Keratinocyte (primary cell): ENCODE measurements around the gene HMCN1. TPM values are rescaled to one million over a fixed set of nuclear protein-coding genes. Genes with fewer than 3 reads are reported as not detected.

ENCODE experiments used
- DNase-seq: peaks from one replicate; pipeline ENCODE4 v3.0.0-alpha.2; 2011; ENCODE audit warnings: low read depth, missing footprints, low spot score
- FAIRE-seq: peaks from 2 replicates; lab custom pipeline; 2011; peaks lifted over from hg19 to GRCh38; lab: Jason Lieb, UNC
- H2AFZ ChIP-seq: 2 replicates; pipeline ENCODE4 v1.6.0; 2012; ENCODE audit warnings: low read length, control low read depth, inconsistent platforms; ENCODE audit not compliant: control insufficient read depth
- H3K27ac ChIP-seq: 2 replicates; pipeline ENCODE4 v1.5.1; 2011; ENCODE audit warnings: low read length; ENCODE audit not compliant: control insufficient read depth, insufficient read depth
- H3K27me3 ChIP-seq: 3 replicates; pipeline ENCODE4 v1.6.0; 2011; ENCODE audit warnings: low read length; ENCODE audit not compliant: control insufficient read depth, insufficient read depth; ENCODE audit errors: extremely low read depth
- H3K36me3 ChIP-seq, 2 experiments: 2 replicates in 1 of 2; 3 replicates in 1 of 2; pipeline ENCODE4 v1.5.1; 2011; ENCODE audit warnings: low read length in 2 of 2, mild to moderate bottlenecking in 1 of 2; ENCODE audit not compliant: control insufficient read depth in 2 of 2, insufficient read depth in 2 of 2; ENCODE audit errors: extremely low read depth in 1 of 2
- H3K4me1 ChIP-seq: 3 replicates; pipeline ENCODE4 v1.5.1; 2011; ENCODE audit warnings: low read length; ENCODE audit not compliant: control insufficient read depth, insufficient read depth; ENCODE audit errors: extremely low read depth
- H3K4me2 ChIP-seq: 3 replicates; pipeline ENCODE4 v1.6.0; 2011; ENCODE audit warnings: low read depth, low read length; ENCODE audit not compliant: control insufficient read depth, insufficient read depth; ENCODE audit errors: extremely low read depth
- H3K4me3 ChIP-seq, 3 experiments: fragments of 200-600 bp in 1 of 3; sonication (generic) in 1 of 3; 2 replicates in 2 of 3; 3 replicates in 1 of 3; pipeline ENCODE4 v1.5.1; 2011 to 2016; ENCODE audit warnings: low read length in 3 of 3, mild to moderate bottlenecking in 3 of 3, control low read depth in 2 of 3, inconsistent platforms in 1 of 3, low read depth in 1 of 3, mixed read lengths in 1 of 3, mixed run types in 1 of 3, moderate library complexity in 1 of 3; ENCODE audit not compliant: control insufficient read depth in 2 of 3, insufficient read depth in 2 of 3; ENCODE audit errors: extremely low read depth in 1 of 3
- H3K79me2 ChIP-seq: 2 replicates; pipeline ENCODE4 v1.6.0; 2012; ENCODE audit warnings: low read length; ENCODE audit not compliant: control insufficient read depth, insufficient read depth
- H3K9ac ChIP-seq: 3 replicates; pipeline ENCODE4 v1.6.0; 2011; ENCODE audit warnings: low read length; ENCODE audit not compliant: control insufficient read depth, insufficient read depth; ENCODE audit errors: extremely low read depth
- H3K9me1 ChIP-seq: 3 replicates; pipeline ENCODE4 v1.6.0; 2011; ENCODE audit warnings: low read length; ENCODE audit not compliant: control insufficient read depth, insufficient read depth; ENCODE audit errors: extremely low read depth
- H3K9me3 ChIP-seq: 2 replicates; pipeline ENCODE4 v1.5.1; 2012; ENCODE audit warnings: low read depth, low read length; ENCODE audit not compliant: control insufficient read depth
- H4K20me1 ChIP-seq: 3 replicates; pipeline ENCODE4 v1.6.0; 2011; ENCODE audit warnings: low read length; ENCODE audit not compliant: control insufficient read depth, insufficient read depth; ENCODE audit errors: extremely low read depth
- CTCF ChIP-seq, 3 experiments: IDR thresholded peaks in 1 of 3; conservative IDR thresholded peaks in 1 of 3; optimal IDR thresholded peaks in 1 of 3; 2 replicates in 2 of 3; 3 replicates in 1 of 3; pipeline versions ENCODE3 to v1.5.1; 2011; ENCODE audit warnings: low read length in 3 of 3, mild to moderate bottlenecking in 3 of 3, moderate library complexity in 2 of 3, control low read depth in 1 of 3, inconsistent platforms in 1 of 3; ENCODE audit not compliant: insufficient read depth in 2 of 3; ENCODE audit errors: extremely low read depth in 1 of 3
- EZH2 ChIP-seq: IDR thresholded peaks from one replicate; pipeline ENCODE4 v1.6.1; 2012; ENCODE audit warnings: inconsistent platforms, mild to moderate bottlenecking, low read length, moderate library complexity
- dilution Hi-C: fragments of 300-500 bp; cut with MboI; formaldehyde crosslinking; loops from one replicate; pipeline ENCODE4 v1.7.0; 2020; ENCODE audit warnings: low sequenced_read_pairs; ENCODE audit not compliant: extremely low pct_ligation_motif_present
- polyA plus RNA-seq, 5 experiments: library from polyadenylated mRNA; depleted of rRNA in 3 of 5; stranded (reverse) in 3 of 5; stranded (forward) in 1 of 5; unstranded in 1 of 5; fragments of >200 nt; gene quantifications; 1 replicate in 1 of 5; 2 replicates in 3 of 5; 3 replicates in 1 of 5; pipeline versions ENCODE4 v1.2.1 to v1.2.3, GENCODE V29; 2011 to 2012; ENCODE audit warnings: missing spikeins in 2 of 5, low read depth in 1 of 5, low replicate concordance in 1 of 5

The HMCN1 gene
- polyA plus RNA-seq, 1 donor (not counting 4 experiments of a cell fraction or from before 2014, with no cell fraction given) = 1.8 TPM

- Histone ChIP-seq H3K9me1 (no peaks in the 10 kb centered on the region), H3K36me3 (no peaks in the 10 kb centered on the region), H3K4me2 (no peak overlapping the region), H3K4me1 (no peaks in the 10 kb centered on the region), H3K9ac (no peak overlapping the region), H2AFZ (no peak overlapping the region), H3K9me3 (no peaks in the 10 kb centered on the region), H3K4me3 (no peak overlapping the region), H3K79me2 (no peaks in the 10 kb centered on the region), H4K20me1 (no peaks in the 10 kb centered on the region), H3K27me3 (no peaks in the 10 kb centered on the region), H3K27ac (no peak overlapping the region)
- FAIRE-seq (no peak), DNase-seq (no peak)
- dilution Hi-C loops = no loop called here
- TF ChIP-seq EZH2 (no peak), CTCF (optimal IDR thresholded peaks at IDR 0.05 in 1 of 3, IDR thresholded peaks at IDR 0.05 in 1 of 3, conservative IDR thresholded peaks at IDR 0.05 in 1 of 3; ENCODE audit: extremely low read depth in 1 of 3, insufficient read depth in 2 of 3, low read length in 3 of 3) (no peak)
Observed at GRCh38 chr1:186225096-186225495, 490.9 kb downstream of the HMCN1 start.

GRCh38 chr1:186228749-186229148 lies 494.6 kb downstream of the HMCN1 start:
- H3K27ac ChIP-seq = no peak overlapping the region
- FAIRE-seq (no peak), DNase-seq (no peak)
- H3K9me3 ChIP-seq = no peaks in the 10 kb centered on the region
- no peak for TF ChIP-seq EZH2
- no peak for TF ChIP-seq CTCF (optimal IDR thresholded peaks at IDR 0.05 in 1 of 3, IDR thresholded peaks at IDR 0.05 in 1 of 3, conservative IDR thresholded peaks at IDR 0.05 in 1 of 3; ENCODE audit: extremely low read depth in 1 of 3, insufficient read depth in 2 of 3, low read length in 3 of 3)
- H3K79me2 ChIP-seq = no peaks in the 10 kb centered on the region
- H3K9me1 ChIP-seq = no peaks in the 10 kb centered on the region
- H3K4me3 ChIP-seq = no peak overlapping the region
- H3K27me3 ChIP-seq = no peaks in the 10 kb centered on the region
- no peak overlapping the region for H2AFZ ChIP-seq
- no peaks in the 10 kb centered on the region for H3K36me3 ChIP-seq
- no peaks in the 10 kb centered on the region for H4K20me1 ChIP-seq
- dilution Hi-C loops = no loop called here
- no peak overlapping the region for H3K9ac ChIP-seq
- H3K4me1 ChIP-seq = no peaks in the 10 kb centered on the region
- no peak overlapping the region for H3K4me2 ChIP-seq
